Neural progenitor cell (in vitro differentiated cells): ENCODE measurements around the gene LAMTOR1.

Experiments
- EZH2 ChIP-seq: fragments of 200-600 bp; sonication (generic); IDR thresholded peaks from 2 replicates; pipeline ENCODE4 v1.6.1; 2017; ENCODE audit warnings: antibody characterized with exemption, mild to moderate bottlenecking, moderate library complexity
- TF ChIP-seq, protein P1 (sequence below): fragments of 200-600 bp; sonication (generic); IDR thresholded peaks from 2 replicates; pipeline ENCODE4 v1.5.1; 2017; ENCODE audit warnings: antibody characterized with exemption, mild to moderate bottlenecking

DNA sequence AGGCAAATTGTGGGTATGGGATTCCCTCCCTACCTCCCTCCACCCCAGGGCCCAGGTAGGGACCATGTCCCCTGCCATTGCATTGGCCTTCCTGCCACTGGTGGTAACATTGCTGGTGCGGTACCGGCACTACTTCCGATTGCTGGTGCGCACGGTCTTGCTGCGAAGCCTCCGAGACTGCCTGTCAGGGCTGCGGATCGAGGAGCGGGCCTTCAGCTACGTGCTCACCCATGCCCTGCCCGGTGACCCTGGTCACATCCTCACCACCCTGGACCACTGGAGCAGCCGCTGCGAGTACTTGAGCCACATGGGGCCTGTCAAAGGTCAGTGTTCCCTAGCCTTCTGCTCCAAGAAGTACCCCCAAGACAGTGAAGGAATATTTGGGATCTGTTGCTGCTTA lies 2.8 kb upstream of the LAMTOR1 start, which contains the start of gene TOMT:
- TF ChIP-seq, protein P1, sequence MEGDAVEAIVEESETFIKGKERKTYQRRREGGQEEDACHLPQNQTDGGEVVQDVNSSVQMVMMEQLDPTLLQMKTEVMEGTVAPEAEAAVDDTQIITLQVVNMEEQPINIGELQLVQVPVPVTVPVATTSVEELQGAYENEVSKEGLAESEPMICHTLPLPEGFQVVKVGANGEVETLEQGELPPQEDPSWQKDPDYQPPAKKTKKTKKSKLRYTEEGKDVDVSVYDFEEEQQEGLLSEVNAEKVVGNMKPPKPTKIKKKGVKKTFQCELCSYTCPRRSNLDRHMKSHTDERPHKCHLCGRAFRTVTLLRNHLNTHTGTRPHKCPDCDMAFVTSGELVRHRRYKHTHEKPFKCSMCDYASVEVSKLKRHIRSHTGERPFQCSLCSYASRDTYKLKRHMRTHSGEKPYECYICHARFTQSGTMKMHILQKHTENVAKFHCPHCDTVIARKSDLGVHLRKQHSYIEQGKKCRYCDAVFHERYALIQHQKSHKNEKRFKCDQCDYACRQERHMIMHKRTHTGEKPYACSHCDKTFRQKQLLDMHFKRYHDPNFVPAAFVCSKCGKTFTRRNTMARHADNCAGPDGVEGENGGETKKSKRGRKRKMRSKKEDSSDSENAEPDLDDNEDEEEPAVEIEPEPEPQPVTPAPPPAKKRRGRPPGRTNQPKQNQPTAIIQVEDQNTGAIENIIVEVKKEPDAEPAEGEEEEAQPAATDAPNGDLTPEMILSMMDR, result no peak
- TF ChIP-seq EZH2, result no peak
